Breast epithelium (tissue), 3 donors: ENCODE measurements around the gene FGF11.

Source experiments
- CTCF ChIP-seq, 3 donors: fragments of 450-650 bp; IDR thresholded peaks; one replicate each; pipeline ENCODE4 v1.5.1; 2016 to 2017; ENCODE audit warnings: antibody characterized with exemption in 3 of 3, mild to moderate bottlenecking in 3 of 3, moderate library complexity in 3 of 3
- POLR2AphosphoS5 ChIP-seq, 3 donors: sonication (generic); formaldehyde crosslinking; IDR thresholded peaks; one replicate each; pipeline ENCODE4 v1.6.1; 2017; ENCODE audit warnings: antibody characterized with exemption in 3 of 3

GRCh38 chr17:7491583-7491982 lies 52.3 kb downstream of the FGF11 start:
- TF ChIP-seq CTCF (IDR thresholded peaks at IDR 0.05) (no peak), POLR2AphosphoS5 (IDR thresholded peaks at IDR 0.05) (no peak)
